Aorta (tissue), 5 donors: ENCODE results near the gene APBA1. TPM values are rescaled to one million over a fixed set of nuclear protein-coding genes. Genes with fewer than 3 reads are reported as not detected.
"Not testable (repeated sequence)": the region's sequence is repeated elsewhere in the genome, so short reads cannot be mapped to it uniquely, and the experiment has no call there.

Experiments
- ATAC-seq: fragments of 200-7000 bp; cut with Tn5 transposase; one replicate; pipeline ENCODE4 v1.9.1; 2022; ENCODE audit warnings: moderate library complexity; ENCODE audit not compliant: low FRiP score
- DNase-seq, 2 donors: peaks; one replicate each; pipeline ENCODE4 v3.0.0-alpha.2; 2020
- H3K27ac ChIP-seq, 2 donors: one replicate each; pipeline ENCODE4 v1.5.1; 2013; ENCODE audit warnings: low read length in 2 of 2, mild to moderate bottlenecking in 2 of 2, moderate library complexity in 2 of 2, control low read depth in 1 of 2, inconsistent platforms in 1 of 2, low read depth in 1 of 2
- H3K27me3 ChIP-seq, 2 donors: one replicate each; pipeline ENCODE4 v1.6.1; 2013; ENCODE audit warnings: control low read depth in 1 of 2, low read length in 1 of 2, mild to moderate bottlenecking in 1 of 2, moderate library complexity in 1 of 2; ENCODE audit not compliant: insufficient read depth in 2 of 2, control insufficient read depth in 1 of 2
- H3K36me3 ChIP-seq, 2 donors: one replicate each; pipeline ENCODE4 v1.6.1; 2013; ENCODE audit warnings: control low read depth in 1 of 2, low read length in 1 of 2, mild to moderate bottlenecking in 1 of 2; ENCODE audit not compliant: insufficient read depth in 2 of 2, control insufficient read depth in 1 of 2
- H3K4me1 ChIP-seq, 2 donors: one replicate each; pipeline ENCODE4 v1.6.1; 2013; ENCODE audit warnings: low read length in 2 of 2, control low read depth in 1 of 2, mild to moderate bottlenecking in 1 of 2, moderate library complexity in 1 of 2; ENCODE audit not compliant: insufficient read depth in 2 of 2, control insufficient read depth in 1 of 2
- H3K4me3 ChIP-seq, 2 donors: one replicate each; pipeline ENCODE4 v1.5.1; 2013; ENCODE audit warnings: low read length in 2 of 2, control low read depth in 1 of 2, mild to moderate bottlenecking in 1 of 2
- H3K9me3 ChIP-seq: one replicate; pipeline ENCODE4 v1.6.1; 2013; ENCODE audit warnings: mild to moderate bottlenecking, low read length; ENCODE audit not compliant: control insufficient read depth
- WGBS, 2 donors: extraction: QIAGEN DNeasy Blood & Tissue Kit; methylation state at CpG; one replicate each; pipeline ENCODE4 v1.1.7; 2013; 5-methylcytosine and 5-hydroxymethylcytosine counted together
- intact Hi-C, 2 donors: fragments of 100-400 bp; cut with DNase I; formaldehyde crosslinking; loops; one replicate each; pipeline versions ENCODE4 v1.14.2 to v1.15.0; 2022
- polyA plus RNA-seq, 2 donors: library from polyadenylated mRNA; stranded (reverse); fragments of 200-250 nt; gene quantifications; one replicate each; pipeline ENCODE4 v1.2.3, GENCODE V29; 2013
- total RNA-seq, 2 donors: library from RNA; stranded (reverse); fragmentation: NEBNext Ultra II Directional; extraction: Animal tissue kit (Norgen Biotek cat#: 25700); gene quantifications; one replicate each; pipeline ENCODE4 v1.2.1, GENCODE V29; 2021
- donor health status: healthy with polysubstance abuse.
- donor health status: Bipolar disorder and iron deficiency.
- donor health status: DM: no; HTN: no; CAD: no.
- donor health status: DM: no; HTN: no; CAD: no.
- donor health status: DM: yes; HTN: yes; CAD: no.

APBA1 gene
- total and polyA plus RNA-seq, 4 donors, result 1.9 to 12.6 (median 7.9) TPM

- no peaks in the 10 kb centered on the region for H3K4me1 ChIP-seq
- intact Hi-C loops, result no loop called here
- 99 to 100% methylated on average over 3 of the region's 3 CpGs for WGBS, 2 donors
- DNase-seq (no peak), ATAC-seq (no peak)
- H3K27ac ChIP-seq, result no peak overlapping the region
- H3K27me3 ChIP-seq, result no peaks in the 10 kb centered on the region
- H3K4me3 ChIP-seq, result no peak overlapping the region
- no peaks in the 10 kb centered on the region for H3K36me3 ChIP-seq
- H3K9me3 ChIP-seq, result no peaks in the 10 kb centered on the region
Observed at GRCh38 chr9:69411246-69411645, 260.9 kb downstream of the APBA1 start.

DNA sequence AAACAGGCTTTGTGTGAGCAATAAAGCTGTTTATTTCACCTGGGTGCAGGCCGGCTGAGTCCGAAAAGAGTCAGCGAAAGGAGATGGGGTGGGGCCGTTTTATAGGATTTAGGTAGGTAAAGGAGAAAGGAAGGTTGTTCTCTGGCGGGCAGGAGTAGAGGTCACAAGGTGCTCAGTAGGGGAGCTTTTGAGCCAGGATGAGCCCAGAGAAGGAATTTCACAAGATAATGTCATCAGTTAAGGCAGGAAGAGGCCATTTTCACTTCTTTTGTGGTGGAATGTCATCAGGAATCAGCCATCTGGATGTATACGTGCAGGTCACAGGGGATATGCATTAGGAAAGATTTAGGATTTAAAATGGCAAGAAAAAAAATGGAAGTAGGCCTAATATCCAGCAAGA is 262.2 kb downstream of the APBA1 start:
- H3K4me3 ChIP-seq, H3K27ac ChIP-seq, H3K9me3 ChIP-seq, H3K36me3 ChIP-seq, DNase-seq, H3K27me3 ChIP-seq, ATAC-seq, H3K4me1 ChIP-seq, intact Hi-C loops: not testable (repeated sequence)
- 94% methylated on average over 6 of the region's 6 CpGs for WGBS, 2 donors

DNA sequence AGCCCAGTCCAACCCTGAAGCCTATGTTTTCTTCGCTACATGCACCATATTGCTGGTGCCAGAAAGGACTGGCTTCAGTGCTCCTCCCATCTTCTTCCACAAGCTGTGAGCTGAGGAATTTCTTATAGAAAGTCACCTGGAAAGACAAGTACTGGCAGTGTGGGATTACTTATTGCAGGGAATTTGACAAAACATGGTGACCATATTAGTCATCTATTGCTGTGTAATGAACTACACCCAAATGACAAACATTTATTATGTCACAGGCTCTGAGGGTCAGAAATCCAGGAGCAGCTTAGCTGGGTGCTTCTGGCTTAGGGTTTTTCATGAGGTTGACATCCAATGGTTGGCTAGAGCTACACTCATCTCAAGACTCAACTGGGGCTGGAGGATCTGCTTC is 271.7 kb downstream of the APBA1 start:
- Histone ChIP-seq H3K4me1 (peaks cover 0 to 3% of the 10 kb centered on the region in 2 donors), H3K27ac (no peak overlapping the region), H3K27me3 (no peaks in the 10 kb centered on the region), H3K9me3 (no peaks in the 10 kb centered on the region), H3K4me3 (no peak overlapping the region), H3K36me3 (no peaks in the 10 kb centered on the region)
- no peak for DNase-seq
- WGBS, 2 donors, result 88 to 97% methylated on average over 1 of the region's 1 CpG
- intact Hi-C loops, result no loop called here
- ATAC-seq, result no peak

DNA sequence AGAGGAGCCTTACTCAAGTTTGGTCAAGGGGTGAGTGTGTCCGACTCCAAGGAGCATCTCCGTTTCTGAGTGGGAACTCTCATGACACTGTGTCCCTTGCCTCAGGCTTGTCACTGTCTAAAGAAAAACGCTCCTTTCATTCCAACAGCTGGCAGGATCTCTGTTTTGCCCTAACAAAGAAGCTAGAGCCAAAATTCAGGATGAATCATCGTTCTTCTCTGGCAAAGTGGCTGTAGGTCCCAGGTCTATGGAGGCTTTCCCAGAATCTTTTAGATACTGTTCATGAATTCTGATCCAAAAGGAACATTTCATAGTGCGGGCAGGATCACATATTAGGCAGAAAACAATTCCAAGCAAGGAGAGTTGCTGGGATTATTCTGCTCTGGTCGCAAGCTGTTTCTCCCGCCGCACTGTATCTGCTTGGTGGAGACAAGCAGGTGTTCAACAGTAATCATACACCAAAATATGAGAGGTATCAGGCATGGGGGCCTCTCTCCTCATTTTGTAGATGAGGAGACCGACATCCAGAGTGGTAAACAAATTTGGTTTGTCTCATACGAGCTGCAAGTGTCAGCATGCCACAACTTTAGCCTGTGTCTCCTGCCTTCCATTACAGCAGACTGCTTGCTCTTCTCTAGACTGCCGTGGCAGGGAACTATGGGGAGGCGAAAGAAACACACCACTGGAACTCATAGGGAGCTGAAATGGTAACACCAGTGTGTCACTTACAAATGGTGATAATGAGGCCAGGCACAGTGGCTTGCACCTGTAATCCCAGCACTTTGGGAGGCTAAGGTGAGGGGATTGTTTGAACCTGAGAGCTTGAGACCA is 274.6 kb downstream of the APBA1 start:
- peaks cover 0 to 3% of the 10 kb centered on the region in 2 donors for H3K4me1 ChIP-seq
- H3K27ac ChIP-seq, result peak overlapping the region in 1 of 2 donors; percentile 58
- intact Hi-C loops, result loop anchor here in 1 of 2 donors (10.0 kb wide), 1 partner anchor 363 kb away; the partner anchor contains the start of gene FXN

DNA sequence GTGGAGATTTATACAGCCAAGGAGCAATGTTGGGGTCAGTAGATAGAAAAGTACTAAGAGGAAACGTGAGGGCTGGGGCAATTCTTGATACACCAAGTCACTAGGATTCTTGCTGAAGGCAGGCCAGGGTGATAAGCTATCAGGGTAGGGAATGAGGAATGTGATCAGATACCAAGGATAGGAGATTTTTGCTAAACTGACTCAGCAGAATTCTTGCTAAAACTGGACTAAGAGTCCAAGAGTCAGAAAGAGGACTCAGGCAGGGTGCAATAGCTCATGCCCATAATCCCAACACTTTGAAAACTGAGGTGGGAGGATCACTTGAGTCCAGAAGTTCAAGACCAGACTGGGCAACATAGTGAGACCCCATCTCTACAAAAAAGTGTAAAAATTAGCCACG is 275.4 kb downstream of the APBA1 start:
- no peak for DNase-seq
- Histone ChIP-seq H3K27ac (no peak overlapping the region), H3K36me3 (no peaks in the 10 kb centered on the region), H3K27me3 (no peaks in the 10 kb centered on the region), H3K9me3 (no peaks in the 10 kb centered on the region), H3K4me3 (no peak overlapping the region), H3K4me1 (peaks cover 0 to 3% of the 10 kb centered on the region in 2 donors)
- intact Hi-C loops, result loop anchor here in 1 of 2 donors (10.0 kb wide), 1 partner anchor 362 kb away; the partner anchor contains the start of gene FXN
- WGBS, 2 donors, result 80 to 86% methylated on average over 2 of the region's 2 CpGs
- ATAC-seq, result no peak

More for the DNA sequence above, 274.6 kb downstream of the APBA1 start:
- Histone ChIP-seq H3K27me3 (no peaks in the 10 kb centered on the region), H3K4me3 (no peak overlapping the region), H3K9me3 (no peaks in the 10 kb centered on the region), H3K36me3 (no peaks in the 10 kb centered on the region)
- DNase-seq (no peak), ATAC-seq (peak; percentile 66)
- 3 to 6% methylated on average over 12 of the region's 12 CpGs for WGBS, 2 donors

DNA sequence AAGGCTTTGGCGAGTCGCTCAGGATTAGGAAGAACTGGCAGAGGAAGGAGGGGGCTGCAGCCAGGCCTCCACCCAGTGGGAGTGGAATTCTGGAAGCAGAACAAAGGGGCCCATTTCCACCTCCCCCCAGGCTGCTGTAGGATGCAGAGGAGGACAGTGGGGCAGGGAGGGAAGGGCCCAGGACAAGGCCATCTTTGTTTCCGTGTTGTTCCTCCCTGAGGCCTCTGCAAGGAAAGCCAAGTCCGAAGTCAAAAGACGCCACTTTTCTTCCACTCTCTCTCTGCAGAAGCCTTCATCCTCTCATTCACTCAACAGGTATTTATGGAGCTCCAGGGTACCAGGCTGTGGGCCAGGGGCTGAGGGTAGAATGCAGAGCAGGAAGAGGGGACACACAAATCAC is 276.5 kb downstream of the APBA1 start:
- Histone ChIP-seq H3K36me3 (no peaks in the 10 kb centered on the region), H3K9me3 (no peaks in the 10 kb centered on the region), H3K27me3 (no peaks in the 10 kb centered on the region), H3K27ac (no peak overlapping the region), H3K4me1 (peaks cover 0 to 3% of the 10 kb centered on the region in 2 donors), H3K4me3 (no peak overlapping the region)
- DNase-seq, result no peak
- intact Hi-C loops, result loop anchor here in 1 of 2 donors (10.0 kb wide), 1 partner anchor 361 kb away; the partner anchor contains the start of gene FXN
- no peak for ATAC-seq
- WGBS, 2 donors, result 71 to 87% methylated on average over 5 of the region's 5 CpGs

- DNase-seq (no peak), ATAC-seq (no peak)
- H3K9me3 ChIP-seq, result no peaks in the 10 kb centered on the region
- no peaks in the 10 kb centered on the region for H3K27me3 ChIP-seq
- H3K36me3 ChIP-seq, result no peaks in the 10 kb centered on the region
- H3K4me3 ChIP-seq, result no peak overlapping the region
- H3K27ac ChIP-seq, result no peak overlapping the region
- intact Hi-C loops, result loop anchor here in 1 of 2 donors (10.0 kb wide), 1 partner anchor 359 kb away; the partner anchor contains the start of gene FXN
- 79 to 81% methylated on average over 6 of the region's 6 CpGs for WGBS, 2 donors
- peaks cover 0 to 3% of the 10 kb centered on the region in 2 donors for H3K4me1 ChIP-seq
Observed at GRCh38 chr9:69393425-69393824, 278.7 kb downstream of the APBA1 start.

DNA sequence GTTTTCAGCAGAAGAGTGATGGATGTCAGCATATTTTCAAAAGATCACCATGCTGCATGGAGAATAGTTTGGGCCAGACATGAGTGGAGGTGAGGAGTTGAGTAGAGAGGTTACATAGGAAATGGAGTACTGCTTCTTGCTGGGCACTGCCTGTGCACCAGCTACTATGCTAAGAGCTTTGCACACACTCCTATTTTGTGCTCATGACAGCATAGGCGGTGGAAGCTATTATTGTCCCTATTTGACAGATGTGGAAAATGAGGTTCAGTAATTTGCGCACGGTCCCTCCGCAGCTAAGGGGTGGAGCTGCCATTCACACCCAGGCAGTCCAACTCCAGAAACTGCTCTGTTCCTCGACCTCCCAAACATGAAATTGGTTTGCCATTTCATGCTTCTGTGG is 279.3 kb downstream of the APBA1 start:
- no peaks in the 10 kb centered on the region for H3K27me3 ChIP-seq
- no peaks in the 10 kb centered on the region for H3K9me3 ChIP-seq
- no peak overlapping the region for H3K27ac ChIP-seq
- WGBS, 2 donors, result 62 to 65% methylated on average over 5 of the region's 5 CpGs
- no peak overlapping the region for H3K4me3 ChIP-seq
- peaks cover 0 to 3% of the 10 kb centered on the region in 2 donors for H3K4me1 ChIP-seq
- DNase-seq (no peak), ATAC-seq (no peak)
- intact Hi-C loops, result loop anchor here in 1 of 2 donors (10.0 kb wide), 1 partner anchor 358 kb away; the partner anchor contains the start of gene FXN
- H3K36me3 ChIP-seq, result no peaks in the 10 kb centered on the region

- DNase-seq, result no peak
- ATAC-seq, result no peak
Observed at GRCh38 chr9:69391946-69392345, 280.2 kb downstream of the APBA1 start.

More at GRCh38 chr9:69391946-69392345, 280.2 kb downstream of the APBA1 start:
- Histone ChIP-seq H3K4me1 (no peaks in the 10 kb centered on the region), H3K27ac (no peak overlapping the region), H3K9me3 (no peaks in the 10 kb centered on the region), H3K27me3 (no peaks in the 10 kb centered on the region), H3K4me3 (no peak overlapping the region), H3K36me3 (no peaks in the 10 kb centered on the region)
- intact Hi-C loops, result loop anchor here in 1 of 2 donors (10.0 kb wide), 1 partner anchor 357 kb away; the partner anchor contains the start of gene FXN
- 4 to 5% methylated on average over 7 of the region's 7 CpGs for WGBS, 2 donors
